Breast epithelium (tissue), 4 donors: ENCODE data around the gene DNAH3. TPM values are rescaled to one million over a fixed set of nuclear protein-coding genes. Genes with fewer than 3 reads are reported as not detected.

Experiments
- DNase-seq, 2 donors: peaks; one replicate each; pipeline ENCODE4 v3.0.0-alpha.2; 2019; ENCODE audit warnings: low spot score in 2 of 2
- H3K27ac ChIP-seq, 2 donors: fragments of 200-600 bp; sonication (generic) in 1 of 2; one replicate each; pipeline ENCODE4 v1.5.1; 2016 to 2019; ENCODE audit warnings: mild to moderate bottlenecking in 1 of 2
- H3K27me3 ChIP-seq, 2 donors: fragments of 200-600 bp; sonication (generic) in 1 of 2; one replicate each; pipeline versions ENCODE4 v1.5.1 to v1.6.0; 2017 to 2019; ENCODE audit warnings: control low read depth in 1 of 2, mild to moderate bottlenecking in 1 of 2
- H3K36me3 ChIP-seq: fragments of 200-600 bp; one replicate; pipeline ENCODE4 v1.5.1; 2019
- H3K4me1 ChIP-seq, 2 donors: fragments of 200-600 bp; sonication (generic); one replicate each; pipeline ENCODE4 v1.5.1; 2016 to 2019; ENCODE audit warnings: control low read depth in 1 of 2
- H3K4me3 ChIP-seq, 3 donors: fragments of 200-600 bp; sonication (generic); 1 replicate in 2 of 3; 2 replicates in 1 of 3; pipeline ENCODE4 v1.5.1; 2016 to 2019; ENCODE audit warnings: mild to moderate bottlenecking in 3 of 3, moderate library complexity in 2 of 3
- H3K9me3 ChIP-seq, 2 donors: fragments of 200-600 bp; sonication (generic) in 1 of 2; one replicate each; pipeline ENCODE4 v1.5.1; 2016 to 2019; ENCODE audit warnings: control low read depth in 1 of 2
- POLR2A ChIP-seq: fragments of 450-650 bp; IDR thresholded peaks from one replicate; pipeline ENCODE4 v1.6.1; 2016; ENCODE audit warnings: antibody characterized with exemption, mild to moderate bottlenecking, moderate library complexity
- POLR2AphosphoS5 ChIP-seq, 3 donors: sonication (generic); formaldehyde crosslinking; IDR thresholded peaks; one replicate each; pipeline ENCODE4 v1.6.1; 2017; ENCODE audit warnings: antibody characterized with exemption in 3 of 3
- intact Hi-C: fragments of 100-400 bp; cut with DNase I; formaldehyde crosslinking; loops from one replicate; pipeline ENCODE4 v1.15.1; 2023; ENCODE audit warnings: low total_unique reads
- total RNA-seq, 3 donors: library from RNA; depleted of rRNA; stranded (reverse); fragments of >200 nt; gene quantifications; one replicate each; pipeline ENCODE4 v1.1.0, GENCODE V29; 2016
- TF ChIP-seq, protein P1 (sequence below), 3 donors: fragments of 450-650 bp; IDR thresholded peaks; one replicate each; pipeline ENCODE4 v1.5.1; 2016 to 2017; ENCODE audit warnings: antibody characterized with exemption in 3 of 3, mild to moderate bottlenecking in 3 of 3, moderate library complexity in 3 of 3

DNAH3 gene
- total RNA-seq, 3 donors from 2014 or later = under 0.01 to 0.59 TPM; not detected in 1

DNA sequence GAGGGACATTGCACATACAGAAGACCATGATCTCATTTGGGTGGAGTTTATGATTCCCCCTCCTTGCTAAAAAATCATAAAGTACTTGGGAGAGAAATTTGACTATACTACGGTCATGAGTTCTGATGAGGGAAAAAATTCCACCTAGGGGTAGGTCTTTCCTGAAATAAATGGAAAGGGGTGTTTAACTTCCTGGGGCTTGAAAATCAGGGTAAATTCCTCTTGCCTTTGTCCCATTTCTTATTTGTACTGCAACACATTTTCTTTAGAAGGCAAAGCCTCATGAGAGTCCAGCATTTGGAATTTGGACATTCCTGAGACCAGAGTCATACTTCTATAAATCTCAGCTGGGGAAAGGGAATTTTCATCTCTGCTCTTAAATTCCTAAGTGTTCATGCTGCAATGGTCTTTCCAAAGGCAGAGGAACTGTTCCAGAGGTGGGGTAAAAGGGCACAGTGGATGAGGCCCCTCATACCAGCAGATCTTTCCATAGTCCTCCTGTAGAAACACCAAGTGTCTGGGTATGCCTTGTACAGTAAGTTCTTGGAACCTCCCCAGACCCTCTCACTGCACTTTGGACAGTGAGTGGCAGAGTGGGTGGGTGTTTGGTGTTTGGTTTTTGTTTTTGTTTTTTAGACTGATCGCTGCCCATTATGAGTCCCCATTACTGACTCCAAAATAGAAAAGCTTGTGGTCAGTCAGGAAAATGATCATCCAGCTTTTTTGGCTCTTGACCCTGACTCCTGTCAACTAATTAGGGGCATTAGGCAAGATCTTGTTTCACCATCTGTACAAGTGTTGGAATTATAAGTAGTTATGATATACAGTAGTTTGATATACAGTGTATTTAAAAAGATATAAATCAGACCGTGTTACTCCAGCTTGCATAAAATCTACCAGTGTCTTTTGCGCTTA is 244.0 kb downstream of the DNAH3 start:
- Histone ChIP-seq H3K4me1 (peaks cover 5 to 27% of the 10 kb centered on the region in 2 donors), H3K27me3 (no peaks in the 10 kb centered on the region), H3K4me3 (no peak overlapping the region), H3K9me3 (no peaks in the 10 kb centered on the region), H3K36me3 (no peaks in the 10 kb centered on the region), H3K27ac (peak overlapping the region; percentile 84 to 99)
- DNase-seq = no peak
- intact Hi-C loops = no loop called here
- TF ChIP-seq POLR2AphosphoS5 (IDR thresholded peaks at IDR 0.05) = no peak
- TF ChIP-seq, protein P1, sequence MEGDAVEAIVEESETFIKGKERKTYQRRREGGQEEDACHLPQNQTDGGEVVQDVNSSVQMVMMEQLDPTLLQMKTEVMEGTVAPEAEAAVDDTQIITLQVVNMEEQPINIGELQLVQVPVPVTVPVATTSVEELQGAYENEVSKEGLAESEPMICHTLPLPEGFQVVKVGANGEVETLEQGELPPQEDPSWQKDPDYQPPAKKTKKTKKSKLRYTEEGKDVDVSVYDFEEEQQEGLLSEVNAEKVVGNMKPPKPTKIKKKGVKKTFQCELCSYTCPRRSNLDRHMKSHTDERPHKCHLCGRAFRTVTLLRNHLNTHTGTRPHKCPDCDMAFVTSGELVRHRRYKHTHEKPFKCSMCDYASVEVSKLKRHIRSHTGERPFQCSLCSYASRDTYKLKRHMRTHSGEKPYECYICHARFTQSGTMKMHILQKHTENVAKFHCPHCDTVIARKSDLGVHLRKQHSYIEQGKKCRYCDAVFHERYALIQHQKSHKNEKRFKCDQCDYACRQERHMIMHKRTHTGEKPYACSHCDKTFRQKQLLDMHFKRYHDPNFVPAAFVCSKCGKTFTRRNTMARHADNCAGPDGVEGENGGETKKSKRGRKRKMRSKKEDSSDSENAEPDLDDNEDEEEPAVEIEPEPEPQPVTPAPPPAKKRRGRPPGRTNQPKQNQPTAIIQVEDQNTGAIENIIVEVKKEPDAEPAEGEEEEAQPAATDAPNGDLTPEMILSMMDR (IDR thresholded peaks at IDR 0.05) = no peak
- no peak for TF ChIP-seq POLR2A

DNA sequence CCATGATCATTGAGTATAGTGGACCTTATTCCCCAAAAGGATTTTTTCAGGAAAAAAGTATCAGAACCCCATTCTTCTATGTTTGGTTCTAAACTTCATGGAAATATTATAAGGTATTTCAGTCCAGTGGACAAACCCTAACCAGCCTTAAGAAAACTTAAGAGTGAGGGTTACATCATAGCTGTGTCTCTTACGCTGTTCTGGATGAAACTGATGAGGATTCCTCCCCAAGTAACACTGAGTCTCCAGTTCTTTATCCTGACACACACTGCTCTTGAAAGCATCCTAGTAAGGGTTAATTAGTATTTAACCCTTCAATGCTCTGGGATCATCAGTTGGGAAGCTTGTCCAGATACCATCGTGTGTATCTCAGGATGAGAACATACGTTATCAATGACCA is 245.1 kb downstream of the DNAH3 start:
- intact Hi-C loops = no loop called here
- no peak overlapping the region for H3K4me3 ChIP-seq
- H3K36me3 ChIP-seq = no peaks in the 10 kb centered on the region
- H3K4me1 ChIP-seq = peaks cover 5 to 27% of the 10 kb centered on the region in 2 donors
- peak overlapping the region; percentile 84 to 99 for H3K27ac ChIP-seq
- no peaks in the 10 kb centered on the region for H3K27me3 ChIP-seq
- DNase-seq = no peak
- TF ChIP-seq POLR2AphosphoS5 (IDR thresholded peaks at IDR 0.05) (no peak), POLR2A (no peak)
- TF ChIP-seq, protein P1 (IDR thresholded peaks at IDR 0.05) = no peak
- H3K9me3 ChIP-seq = no peaks in the 10 kb centered on the region

DNA sequence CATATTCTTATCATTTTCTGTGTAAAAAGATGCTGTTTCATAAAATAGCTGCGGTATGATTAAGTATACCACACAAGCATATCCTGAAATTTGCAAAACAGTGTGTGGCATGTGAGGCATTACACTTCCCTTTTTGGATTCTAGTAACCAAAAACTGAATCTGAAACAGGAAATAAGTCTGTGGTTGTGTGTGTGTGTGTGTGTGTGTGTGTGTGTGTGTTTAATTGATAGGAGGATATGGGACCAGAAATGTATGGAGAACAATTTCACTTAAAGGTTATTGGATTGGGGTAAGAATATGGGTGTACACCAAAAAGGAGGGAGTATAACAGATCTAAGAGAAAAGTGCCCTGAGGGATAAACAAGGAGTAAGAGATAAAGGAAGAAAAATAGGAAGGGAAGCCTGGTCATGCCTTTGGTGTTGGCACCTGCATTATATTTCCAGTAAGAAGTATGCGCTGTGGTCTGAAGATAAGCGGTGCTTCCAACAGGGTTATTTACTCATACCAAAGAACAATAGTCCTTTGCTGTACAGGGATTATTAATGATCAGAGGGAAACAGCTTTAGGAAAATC is 246.1 kb downstream of the DNAH3 start:
- intact Hi-C loops = no loop called here
- H3K4me3 ChIP-seq = no peak overlapping the region
- no peaks in the 10 kb centered on the region for H3K36me3 ChIP-seq
- no peaks in the 10 kb centered on the region for H3K9me3 ChIP-seq
- peak overlapping the region; percentile 84 to 99 for H3K27ac ChIP-seq
- TF ChIP-seq POLR2A = no peak
- TF ChIP-seq, protein P1 (IDR thresholded peaks at IDR 0.05) = no peak
- peak in 1 of 3 donors; percentile 13 for TF ChIP-seq POLR2AphosphoS5 (IDR thresholded peaks at IDR 0.05)
- H3K4me1 ChIP-seq = peaks cover 5 to 27% of the 10 kb centered on the region in 2 donors
- no peaks in the 10 kb centered on the region for H3K27me3 ChIP-seq
- DNase-seq = no peak

DNA sequence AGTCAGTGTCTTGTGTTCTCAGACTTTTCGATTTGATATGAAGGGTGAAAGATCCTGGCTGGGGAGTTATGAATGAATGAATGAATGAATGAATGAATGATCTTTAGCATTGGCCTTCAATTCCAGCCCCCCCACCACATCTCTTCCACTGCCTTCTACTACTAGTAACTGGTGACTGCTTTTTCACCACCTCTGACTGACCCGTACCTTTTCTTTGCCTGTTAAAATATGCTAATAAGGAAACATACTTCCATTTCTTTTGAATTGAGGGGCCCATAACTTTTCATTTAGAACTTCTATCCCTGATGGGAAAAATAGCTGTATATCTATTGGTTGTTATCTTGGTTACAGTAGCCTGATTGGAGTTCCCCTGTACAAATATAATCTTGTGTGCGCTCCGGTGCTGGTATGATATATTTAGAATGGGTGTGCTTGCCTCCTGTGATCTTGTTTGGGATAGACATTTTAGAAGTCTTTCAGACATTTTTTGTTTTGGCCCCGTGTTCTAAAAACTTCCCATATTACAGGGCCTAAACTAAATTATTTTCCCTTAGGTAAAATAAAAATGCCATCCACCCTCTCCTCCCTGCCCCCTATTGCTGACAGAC is 246.6 kb downstream of the DNAH3 start:
- DNase-seq = no peak
- no peak for TF ChIP-seq POLR2AphosphoS5 (IDR thresholded peaks at IDR 0.05)
- no peak for TF ChIP-seq POLR2A
- TF ChIP-seq, protein P1 (IDR thresholded peaks at IDR 0.05) = no peak
- Histone ChIP-seq H3K36me3 (no peaks in the 10 kb centered on the region), H3K4me1 (peaks cover 5 to 27% of the 10 kb centered on the region in 2 donors), H3K4me3 (no peak overlapping the region), H3K27me3 (no peaks in the 10 kb centered on the region), H3K27ac (peak overlapping the region; percentile 84 to 99), H3K9me3 (no peaks in the 10 kb centered on the region)
- intact Hi-C loops = no loop called here
